Measurements from ENCODE around the gene SPAG9.

SPAG9 gene

GRCh38 chr17:51046046-51046445 lies 74.6 kb downstream of the SPAG9 start:
- no peaks in the 10 kb centered on the region for H3K9me3 ChIP-seq
- H3K27me3 ChIP-seq = no peaks in the 10 kb centered on the region
- no peak overlapping the region for H3K4me2 ChIP-seq
- peaks cover 27% of the 10 kb centered on the region for H3K36me3 ChIP-seq
- H3K27ac ChIP-seq = no peak overlapping the region
- peaks cover 27% of the 10 kb centered on the region; the same call in 1 of the 2 replicates for H4K20me1 ChIP-seq
- H3K9ac ChIP-seq = no peak overlapping the region
- H3K4me3 ChIP-seq = no peak overlapping the region
- peaks cover 10% of the 10 kb centered on the region for H3K4me1 ChIP-seq
- no peak for TF ChIP-seq Cebpa-rat (IDR thresholded peaks at IDR 0.05)

- peaks cover 27% of the 10 kb centered on the region for H3K36me3 ChIP-seq
- no peak overlapping the region for H3K9ac ChIP-seq
- H3K27ac ChIP-seq = no peak overlapping the region
- H3K9me3 ChIP-seq = no peaks in the 10 kb centered on the region
- no peak overlapping the region for H3K4me2 ChIP-seq
- H3K27me3 ChIP-seq = no peaks in the 10 kb centered on the region
- no peak overlapping the region for H3K4me3 ChIP-seq
- peaks cover 5% of the 10 kb centered on the region for H3K4me1 ChIP-seq
- TF ChIP-seq Cebpa-rat (IDR thresholded peaks at IDR 0.05) = no peak
- H4K20me1 ChIP-seq = peaks cover 24% of the 10 kb centered on the region; the same call in 1 of the 2 replicates
These were observed 75.0 kb downstream of the SPAG9 start for GRCh38 chr17:51045621-51046020.

- no peak overlapping the region for H3K4me2 ChIP-seq
These were observed 75.7 kb downstream of the SPAG9 start for GRCh38 chr17:51044976-51045375.

GRCh38 chr17:51036084-51036483 lies 84.6 kb downstream of the SPAG9 start:
- H3K27me3 ChIP-seq = no peaks in the 10 kb centered on the region

More at GRCh38 chr17:51044976-51045375, 75.7 kb downstream of the SPAG9 start:
- TF ChIP-seq Cebpa-rat (IDR thresholded peaks at IDR 0.05) = no peak
- H3K27ac ChIP-seq = no peak overlapping the region
- no peak overlapping the region for H3K4me3 ChIP-seq
- peaks cover 33% of the 10 kb centered on the region for H3K36me3 ChIP-seq
- no peak overlapping the region for H3K9ac ChIP-seq
- H3K4me1 ChIP-seq = no peaks in the 10 kb centered on the region
- H3K27me3 ChIP-seq = no peaks in the 10 kb centered on the region
- no peaks in the 10 kb centered on the region for H3K9me3 ChIP-seq
- 0 out of 2 replicates have a peak, but pooled peaks cover 18% of the 10 kb centered on the region for H4K20me1 ChIP-seq

GRCh38 chr17:51035431-51035830 lies 85.2 kb downstream of the SPAG9 start:
- no peaks in the 10 kb centered on the region for H4K20me1 ChIP-seq
- peaks cover 59% of the 10 kb centered on the region for H3K36me3 ChIP-seq
- H3K4me3 ChIP-seq = no peak overlapping the region
- H3K4me1 ChIP-seq = peaks cover 27% of the 10 kb centered on the region
- no peaks in the 10 kb centered on the region for H3K27me3 ChIP-seq
- H3K4me2 ChIP-seq = peak overlapping the region; percentile 39
- no peak overlapping the region for H3K27ac ChIP-seq
- H3K9ac ChIP-seq = no peak overlapping the region
- TF ChIP-seq Cebpa-rat (IDR thresholded peaks at IDR 0.05) = no peak
- H3K9me3 ChIP-seq = no peaks in the 10 kb centered on the region

More at GRCh38 chr17:51036084-51036483, 84.6 kb downstream of the SPAG9 start:
- peaks cover 22% of the 10 kb centered on the region for H3K4me1 ChIP-seq
- no peaks in the 10 kb centered on the region for H3K9me3 ChIP-seq
- no peak for TF ChIP-seq Cebpa-rat (IDR thresholded peaks at IDR 0.05)
- peak overlapping the region; percentile 19; the same call in 1 of the 2 replicates for H3K27ac ChIP-seq
- H3K4me2 ChIP-seq = peak overlapping the region; percentile 39
- H4K20me1 ChIP-seq = no peaks in the 10 kb centered on the region
- H3K9ac ChIP-seq = no peak overlapping the region
- H3K4me3 ChIP-seq = no peak overlapping the region
- H3K36me3 ChIP-seq = peaks cover 56% of the 10 kb centered on the region

GRCh38 chr17:51034800-51035199 lies 85.9 kb downstream of the SPAG9 start:
- H3K27ac ChIP-seq = no peak overlapping the region
- H3K4me2 ChIP-seq = no peak overlapping the region
- no peaks in the 10 kb centered on the region for H3K9me3 ChIP-seq
- no peak overlapping the region for H3K9ac ChIP-seq
- H3K27me3 ChIP-seq = no peaks in the 10 kb centered on the region
- H4K20me1 ChIP-seq = no peaks in the 10 kb centered on the region
- no peak overlapping the region for H3K4me3 ChIP-seq
- peaks cover 33% of the 10 kb centered on the region for H3K4me1 ChIP-seq
- peaks cover 54% of the 10 kb centered on the region for H3K36me3 ChIP-seq
- TF ChIP-seq Cebpa-rat (IDR thresholded peaks at IDR 0.05) = no peak

GRCh38 chr17:51032850-51033249 lies 87.8 kb downstream of the SPAG9 start:
- H3K4me1 ChIP-seq = peaks cover 42% of the 10 kb centered on the region
- no peaks in the 10 kb centered on the region for H3K9me3 ChIP-seq
- peaks cover 34% of the 10 kb centered on the region for H3K36me3 ChIP-seq
- H3K9ac ChIP-seq = no peak overlapping the region
- TF ChIP-seq Cebpa-rat (IDR thresholded peaks at IDR 0.05) = no peak
- no peaks in the 10 kb centered on the region for H4K20me1 ChIP-seq
- H3K27ac ChIP-seq = no peak overlapping the region
- H3K4me2 ChIP-seq = no peak overlapping the region
- no peaks in the 10 kb centered on the region for H3K27me3 ChIP-seq
- no peak overlapping the region for H3K4me3 ChIP-seq

- H3K27me3 ChIP-seq = no peaks in the 10 kb centered on the region
- no peak for TF ChIP-seq Cebpa-rat (IDR thresholded peaks at IDR 0.05)
- H3K9me3 ChIP-seq = no peaks in the 10 kb centered on the region
- no peaks in the 10 kb centered on the region for H4K20me1 ChIP-seq
- no peak overlapping the region for H3K9ac ChIP-seq
- H3K4me3 ChIP-seq = no peak overlapping the region
- H3K36me3 ChIP-seq = peaks cover 33% of the 10 kb centered on the region
- peak overlapping the region; percentile 5 for H3K4me2 ChIP-seq
- peaks cover 21% of the 10 kb centered on the region for H3K4me1 ChIP-seq
- H3K27ac ChIP-seq = no peak overlapping the region
These were observed 90.9 kb downstream of the SPAG9 start for GRCh38 chr17:51029568-51030463.

GRCh38 chr17:51029142-51029541 lies 91.5 kb downstream of the SPAG9 start:
- Histone ChIP-seq H3K4me2 (no peak overlapping the region), H3K4me3 (no peak overlapping the region), H3K9ac (no peak overlapping the region), H3K36me3 (peaks cover 37% of the 10 kb centered on the region), H3K4me1 (peaks cover 20% of the 10 kb centered on the region), H4K20me1 (no peaks in the 10 kb centered on the region), H3K9me3 (no peaks in the 10 kb centered on the region), H3K27me3 (no peaks in the 10 kb centered on the region), H3K27ac (no peak overlapping the region)
- TF ChIP-seq Cebpa-rat (IDR thresholded peaks at IDR 0.05) = no peak

- no peaks in the 10 kb centered on the region for H4K20me1 ChIP-seq
- no peak overlapping the region for H3K27ac ChIP-seq
- no peaks in the 10 kb centered on the region for H3K9me3 ChIP-seq
- H3K4me2 ChIP-seq = no peak overlapping the region
- TF ChIP-seq Cebpa-rat (IDR thresholded peaks at IDR 0.05) = no peak
- no peak overlapping the region for H3K4me3 ChIP-seq
- H3K27me3 ChIP-seq = no peaks in the 10 kb centered on the region
- no peak overlapping the region for H3K9ac ChIP-seq
- H3K36me3 ChIP-seq = peaks cover 37% of the 10 kb centered on the region
- peaks cover 20% of the 10 kb centered on the region for H3K4me1 ChIP-seq
These were observed 92.3 kb downstream of the SPAG9 start for GRCh38 chr17:51028176-51028863.
